Stimulated activated CD8-positive, alpha-beta memory T cell treated with anti-CD3 and anti-CD28 coated beads, Interleukin-12 subunit alpha, Interleukin-12 subunit beta, amount 100 ng/mL, for 24 hours (primary cell): Measurements from ENCODE around the gene WIPF2.

Experiments used
- DNase-seq: peaks from one replicate; pipeline ENCODE4 v3.0.0-alpha.2; 2020; ENCODE audit errors: extremely low read depth

WIPF2 gene

DNA sequence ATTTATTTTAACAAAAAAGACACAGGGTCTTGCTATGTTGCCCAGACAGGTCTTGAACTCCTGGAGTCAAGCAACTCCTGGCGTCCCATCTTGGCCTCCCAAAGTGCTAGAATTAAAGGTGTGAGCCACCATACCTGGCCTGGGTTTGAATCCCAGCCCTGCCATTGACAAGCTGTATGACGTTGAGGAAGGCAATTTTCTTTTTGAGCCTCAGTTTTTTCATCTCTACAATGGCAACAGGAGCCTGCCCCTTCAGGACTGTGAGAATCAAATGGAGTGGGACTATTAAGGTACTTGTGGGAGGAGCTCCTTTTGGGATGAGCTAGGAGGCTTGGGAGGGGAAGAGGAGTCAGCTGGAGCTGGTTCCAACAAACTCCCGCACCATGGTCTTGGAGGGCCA, 96.1 kb downstream of the WIPF2 start:
- DNase-seq = no peak

DNA sequence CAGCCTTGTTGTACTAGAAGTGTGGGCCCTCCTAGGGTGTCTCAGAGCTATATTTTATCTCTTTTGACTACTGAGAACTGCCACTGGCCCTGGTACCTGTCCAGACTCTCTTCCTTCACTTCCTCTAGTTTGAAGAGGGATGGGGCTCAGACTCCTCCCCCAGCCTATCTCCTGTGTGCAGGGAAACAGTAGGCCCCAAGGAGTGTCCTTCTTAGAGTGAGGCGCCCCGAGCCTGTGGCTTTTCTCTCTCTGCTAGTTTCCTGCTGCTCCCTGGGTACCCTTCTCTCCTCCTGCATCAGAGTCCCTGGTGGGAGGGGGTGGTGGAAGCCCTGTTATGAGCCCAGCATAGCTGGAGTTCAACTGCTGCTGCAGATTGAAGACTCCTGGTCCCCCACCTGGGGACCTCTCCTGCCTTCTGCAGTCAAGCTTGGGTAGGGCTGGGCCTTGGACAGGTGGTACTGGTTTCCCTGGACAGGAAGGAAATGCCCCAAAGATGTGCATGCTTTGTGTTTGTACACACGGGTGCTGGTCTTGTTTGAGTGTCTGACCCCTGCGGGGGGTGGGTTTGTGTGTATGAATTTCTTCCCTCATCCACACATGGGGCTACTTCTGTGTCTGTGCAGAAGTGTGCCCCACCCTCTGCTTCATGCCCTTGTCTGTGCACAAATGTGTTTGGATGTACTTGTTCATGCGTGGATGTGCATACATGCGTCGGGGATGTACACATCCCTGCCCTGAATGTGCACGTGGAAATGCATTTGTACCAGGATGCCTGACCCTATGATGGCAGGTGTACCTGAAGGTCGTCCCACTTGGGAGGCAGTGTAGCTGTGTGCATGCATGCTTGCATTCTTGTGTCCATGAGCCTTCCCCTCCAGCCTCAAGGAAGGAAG, 96.8 kb downstream of the WIPF2 start:
- no peak for DNase-seq

DNA sequence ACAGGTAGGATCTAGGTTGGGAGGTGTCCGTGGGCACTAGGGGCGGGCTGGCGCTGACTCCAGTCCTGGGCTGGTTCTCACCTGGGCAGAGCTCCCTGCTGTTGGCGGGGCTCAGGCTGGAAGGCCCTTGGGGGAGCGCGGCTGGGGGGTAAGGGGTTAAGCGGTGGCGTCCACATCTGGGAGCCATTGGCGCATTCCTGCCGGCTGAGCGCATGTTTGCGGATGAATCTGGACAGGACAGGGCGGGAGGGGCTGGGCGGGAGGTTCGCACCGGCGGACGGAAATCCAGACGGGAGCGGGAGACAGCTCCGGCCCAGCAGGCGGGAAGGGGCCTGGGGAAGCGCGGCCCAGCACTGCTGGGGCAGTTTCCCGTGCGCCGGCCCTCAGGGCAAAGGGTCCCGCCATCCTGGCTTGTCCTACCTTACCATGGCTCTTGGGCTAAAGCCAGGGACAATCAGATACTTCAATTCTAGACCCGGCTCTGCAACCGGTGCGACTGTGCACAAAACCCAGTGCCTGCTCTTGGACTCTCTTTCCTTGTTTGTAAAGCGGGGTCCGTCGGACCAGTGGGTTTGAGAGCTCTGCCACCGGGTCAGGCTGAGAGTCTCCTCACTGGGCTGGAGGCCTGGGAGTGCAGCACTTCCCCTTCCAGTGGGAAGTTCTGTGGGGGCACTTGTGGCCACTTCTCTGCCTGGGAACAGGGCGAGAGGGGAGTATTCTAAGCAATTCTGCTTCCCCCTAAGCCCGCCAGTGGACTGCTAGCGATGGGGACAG, 97.7 kb downstream of the WIPF2 start:
- DNase-seq = no peak

DNA sequence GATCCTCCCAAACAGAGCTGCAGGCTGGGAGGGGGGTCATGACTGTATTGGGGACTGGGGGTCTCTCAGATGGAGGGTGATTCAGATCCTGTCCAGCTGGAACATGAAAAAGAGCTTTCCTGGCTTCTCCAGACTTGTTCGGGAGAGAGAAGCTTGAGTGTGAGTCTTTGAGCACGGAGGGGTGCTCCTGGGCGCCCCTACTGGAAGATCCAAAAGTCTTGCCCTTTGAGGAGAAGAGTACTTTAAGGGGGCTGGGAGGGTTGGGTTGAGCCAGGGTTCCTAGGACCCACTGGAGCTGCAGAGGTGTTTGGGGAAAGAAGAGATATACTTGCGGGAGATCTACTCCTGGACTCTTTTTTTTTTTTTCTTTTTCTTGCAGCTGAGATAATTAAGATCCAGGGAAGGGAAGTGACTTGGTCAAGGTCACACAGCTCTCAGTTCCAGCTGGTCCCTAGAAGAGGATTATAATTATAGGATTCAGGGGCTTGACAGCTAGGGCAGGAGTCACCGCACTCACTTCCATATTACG, 98.3 kb downstream of the WIPF2 start:
- no peak for DNase-seq

DNA sequence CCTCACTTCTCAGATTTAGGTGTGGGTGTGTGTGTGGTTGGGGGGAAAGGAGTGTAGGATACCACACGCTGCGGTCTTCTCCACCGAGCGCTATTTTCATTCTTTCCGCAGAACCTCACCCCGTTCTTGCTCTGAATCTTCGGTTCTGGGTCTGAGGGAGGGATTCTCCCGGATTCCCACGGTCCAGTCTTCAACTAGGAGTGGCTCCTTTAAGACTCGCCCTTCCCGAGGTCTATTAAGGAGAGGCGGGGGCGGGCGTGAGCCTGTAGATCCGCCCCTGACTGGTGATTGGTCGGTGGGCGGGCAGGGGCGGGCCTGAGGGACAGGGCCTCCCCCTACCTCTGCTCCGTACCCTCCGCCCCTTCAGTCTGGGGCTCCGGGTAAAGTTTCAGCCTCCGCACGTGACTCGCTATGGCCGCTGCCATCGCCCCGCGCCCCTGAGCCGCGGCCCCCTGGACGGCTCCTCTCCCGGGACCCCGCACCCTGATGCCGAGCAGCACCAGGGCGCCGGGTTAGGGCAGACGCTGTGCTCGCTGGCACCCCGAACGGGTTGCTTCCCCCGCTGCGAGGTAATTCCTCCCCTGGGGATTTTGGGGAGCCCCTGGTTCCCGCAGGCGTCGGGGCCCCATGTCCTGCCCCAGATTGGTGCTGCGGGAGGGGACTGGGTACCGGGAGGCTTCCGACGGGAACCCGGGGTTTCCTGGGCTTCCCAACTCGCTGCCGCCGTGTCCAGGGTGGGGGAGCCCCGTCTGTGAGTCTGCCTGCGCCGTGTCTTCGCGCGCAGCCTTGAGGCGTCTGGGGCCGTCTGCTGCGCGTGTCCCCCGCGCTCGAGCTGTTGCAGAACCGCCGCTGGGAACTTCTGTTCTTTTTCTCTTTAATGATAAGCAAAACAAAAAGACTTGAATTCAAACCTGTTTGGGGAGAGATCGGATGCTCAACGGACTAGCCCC, 99.1 kb downstream of the WIPF2 start:
- DNase-seq = peak; percentile 75

DNA sequence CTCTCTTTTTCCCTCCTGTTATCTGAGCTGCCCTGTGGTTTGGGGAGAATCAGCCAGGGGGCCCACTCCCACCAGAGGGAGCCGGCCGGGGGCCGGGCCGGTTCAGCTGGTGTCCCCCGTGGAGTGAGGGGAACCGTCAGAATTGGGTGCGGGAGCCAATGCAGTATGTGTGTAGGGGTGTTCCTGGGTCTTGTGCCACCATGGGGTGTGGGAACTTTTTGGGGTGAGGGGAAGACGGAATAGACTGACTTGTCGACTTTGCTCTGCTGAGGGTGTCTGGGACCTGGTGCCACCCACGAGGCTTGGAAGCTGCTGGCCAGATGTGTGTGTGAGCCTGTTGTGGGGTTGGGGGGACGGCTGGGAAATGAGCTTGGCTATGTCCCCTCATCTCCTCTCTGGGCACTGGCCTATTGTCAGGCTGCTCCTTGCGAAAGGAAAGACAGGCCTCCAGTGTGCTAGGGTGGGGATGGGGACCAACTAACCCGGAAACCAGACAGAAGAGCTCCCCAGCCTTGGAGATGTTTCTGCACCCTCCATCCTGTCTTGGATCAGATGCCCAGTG, 99.8 kb downstream of the WIPF2 start:
- no peak for DNase-seq

DNA sequence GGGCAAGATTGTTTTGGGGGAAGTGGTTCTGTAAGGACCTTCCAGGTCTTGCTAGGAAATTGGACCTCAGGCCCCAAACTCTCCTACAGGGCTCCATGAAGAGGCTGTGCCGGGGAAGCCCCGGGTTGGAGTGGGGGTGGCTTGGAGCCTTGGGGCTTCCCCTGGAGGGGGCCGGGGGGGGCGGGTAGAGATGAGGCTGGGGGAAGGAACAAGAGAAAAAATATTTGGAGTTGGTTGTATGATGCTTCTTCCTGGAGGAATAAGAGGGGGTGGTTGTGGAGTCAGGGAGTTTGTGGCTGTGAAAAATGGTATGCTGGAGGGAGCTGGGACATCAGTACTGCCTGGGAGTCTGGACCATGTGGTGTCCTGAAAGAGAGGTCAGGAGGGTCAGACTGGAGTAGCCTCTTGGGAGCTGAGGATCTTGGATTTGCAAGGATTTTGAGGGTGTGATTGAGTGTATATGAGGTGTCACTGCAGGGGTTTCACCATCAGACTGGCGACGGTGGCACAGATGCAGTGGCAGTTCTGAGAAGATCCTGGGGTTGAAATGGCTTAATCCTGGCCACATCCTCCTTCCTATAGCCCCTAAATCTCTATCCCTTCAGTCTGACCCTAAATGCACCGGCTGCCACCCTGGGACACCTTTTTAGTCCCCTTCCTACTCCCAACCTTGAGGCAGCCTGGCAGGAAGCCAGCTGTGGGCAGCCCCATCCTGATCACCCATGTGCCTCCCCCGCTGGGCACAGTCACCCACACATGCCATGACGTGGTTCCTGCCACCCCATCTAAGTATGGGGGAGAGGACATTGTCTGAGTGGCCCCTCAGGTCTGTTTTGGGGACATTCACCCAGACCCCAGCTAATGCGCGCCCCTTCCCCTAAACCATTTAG, 100.8 kb downstream of the WIPF2 start:
- DNase-seq = no peak

DNA sequence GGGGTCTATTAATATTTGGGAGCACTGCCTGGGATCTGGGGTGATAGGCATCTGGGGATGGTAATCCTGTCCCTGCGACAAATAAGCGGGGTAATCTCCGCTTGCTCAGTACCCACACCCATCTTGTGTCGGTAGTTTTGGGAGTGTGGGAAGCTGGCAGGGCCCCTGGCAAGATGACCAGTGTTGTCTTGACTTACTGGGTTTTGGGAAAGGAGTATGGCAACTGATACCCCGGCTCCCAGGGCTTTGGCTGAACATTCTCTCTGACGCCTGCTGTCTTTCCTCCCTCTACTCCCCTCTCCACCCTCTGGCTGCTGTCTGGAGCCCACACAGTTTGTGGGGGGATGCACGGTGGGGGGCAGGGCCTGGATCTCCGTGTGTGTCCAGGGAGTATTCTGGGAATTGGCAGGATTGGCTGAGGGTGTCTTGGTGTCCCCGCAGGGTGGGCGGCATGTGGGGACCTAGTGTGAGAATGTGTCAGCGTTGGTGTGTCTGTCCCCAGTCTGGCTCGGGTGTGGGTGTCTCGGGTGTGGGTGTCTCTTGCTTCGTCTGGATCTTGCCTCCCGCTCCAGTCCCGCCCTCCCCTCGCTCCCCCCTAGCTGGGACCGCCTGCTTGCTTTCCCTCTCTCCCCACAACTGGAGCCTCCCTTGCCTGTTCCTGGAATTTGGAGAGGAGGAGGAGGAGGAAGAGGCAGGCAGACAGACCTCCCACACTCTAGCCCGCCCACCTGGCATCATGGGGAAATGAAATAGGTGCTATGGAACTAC, 101.8 kb downstream of the WIPF2 start:
- no peak for DNase-seq

DNA sequence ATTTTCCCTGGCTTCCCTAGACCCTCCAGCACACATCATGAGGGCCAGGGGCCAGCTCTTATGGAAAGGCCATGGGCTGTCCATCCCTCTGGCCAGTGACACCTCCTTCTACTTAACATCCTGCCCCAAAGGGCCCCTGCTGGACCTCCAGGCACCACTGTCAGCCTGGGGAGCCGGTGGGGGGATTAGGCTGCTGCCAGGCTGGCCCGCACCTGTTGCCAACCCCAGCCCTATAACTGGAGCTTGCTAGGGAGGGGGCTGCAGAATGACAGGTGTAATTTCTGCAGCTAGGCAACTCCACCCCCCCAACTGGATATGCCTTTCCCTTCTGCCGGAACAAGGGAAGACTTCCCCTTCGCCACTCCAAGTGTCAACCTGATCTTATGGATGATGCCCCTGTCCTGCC, 102.4 kb downstream of the WIPF2 start:
- no peak for DNase-seq

DNA sequence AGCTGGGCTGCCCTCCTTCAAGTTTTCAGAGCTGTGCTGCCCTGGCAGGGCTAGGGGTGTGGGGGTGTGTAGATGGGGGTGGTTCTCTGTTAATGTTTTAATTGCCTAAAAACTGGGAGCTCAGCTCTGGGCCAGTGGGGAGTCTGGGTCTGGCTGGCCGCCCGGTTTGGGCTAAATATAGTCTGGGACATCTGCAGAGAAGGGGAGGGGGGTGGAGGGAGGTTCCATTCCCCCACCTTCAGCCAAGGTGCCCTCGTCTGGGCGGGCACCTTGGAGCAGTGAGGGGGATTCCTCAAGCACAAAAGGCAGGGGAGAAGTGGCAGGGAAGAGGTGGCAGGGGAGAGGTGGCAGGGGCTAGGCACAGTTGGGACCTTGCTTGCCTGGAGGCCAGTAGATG, 102.9 kb downstream of the WIPF2 start:
- no peak for DNase-seq

DNA sequence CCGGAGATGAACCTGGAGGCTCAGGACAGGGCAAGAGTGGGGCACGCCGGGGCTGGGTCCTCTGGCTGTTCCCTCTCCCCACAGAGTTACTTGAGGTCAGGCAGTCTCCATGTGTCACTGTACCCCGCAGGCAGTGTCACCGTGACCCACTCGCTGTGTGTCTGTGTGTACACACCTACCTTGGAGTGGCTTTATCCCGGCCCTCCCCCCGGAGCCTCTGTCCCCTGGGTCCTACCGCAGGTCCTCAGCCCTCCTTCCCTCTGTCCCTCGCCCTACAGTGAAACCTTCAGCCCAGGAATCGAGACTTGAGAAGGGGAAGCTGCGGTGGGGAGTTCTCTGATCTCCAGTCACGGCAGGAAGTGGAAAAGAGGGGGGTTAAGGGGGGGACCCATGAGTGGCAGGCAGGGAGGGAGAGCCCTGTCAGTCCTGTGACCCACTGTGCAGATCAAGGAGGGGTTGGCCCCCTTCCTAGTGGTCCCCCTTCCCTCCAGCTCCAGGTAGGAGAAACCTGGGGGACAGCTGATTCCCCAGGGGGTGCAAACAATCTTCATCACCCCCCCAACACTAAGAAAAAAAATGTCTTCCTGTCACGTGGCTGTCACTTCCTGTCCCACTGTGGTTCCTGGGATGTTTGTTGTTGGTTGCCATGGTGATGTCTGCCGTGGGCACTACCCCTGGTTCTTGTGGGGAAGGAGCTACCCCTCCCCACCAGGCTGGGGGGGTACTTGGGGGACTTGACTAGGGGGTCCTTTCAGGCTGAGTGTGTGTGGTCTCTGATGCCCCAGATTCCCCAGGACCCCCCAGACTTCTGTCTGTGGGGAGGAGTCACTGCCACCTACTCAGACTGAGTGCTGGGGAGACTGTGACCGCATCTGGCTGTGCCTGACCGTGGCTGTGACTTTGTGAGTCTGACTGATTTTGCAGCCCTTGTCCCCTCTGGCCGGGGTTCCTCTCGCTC, 103.5 kb downstream of the WIPF2 start:
- peak; percentile 70 for DNase-seq

DNA sequence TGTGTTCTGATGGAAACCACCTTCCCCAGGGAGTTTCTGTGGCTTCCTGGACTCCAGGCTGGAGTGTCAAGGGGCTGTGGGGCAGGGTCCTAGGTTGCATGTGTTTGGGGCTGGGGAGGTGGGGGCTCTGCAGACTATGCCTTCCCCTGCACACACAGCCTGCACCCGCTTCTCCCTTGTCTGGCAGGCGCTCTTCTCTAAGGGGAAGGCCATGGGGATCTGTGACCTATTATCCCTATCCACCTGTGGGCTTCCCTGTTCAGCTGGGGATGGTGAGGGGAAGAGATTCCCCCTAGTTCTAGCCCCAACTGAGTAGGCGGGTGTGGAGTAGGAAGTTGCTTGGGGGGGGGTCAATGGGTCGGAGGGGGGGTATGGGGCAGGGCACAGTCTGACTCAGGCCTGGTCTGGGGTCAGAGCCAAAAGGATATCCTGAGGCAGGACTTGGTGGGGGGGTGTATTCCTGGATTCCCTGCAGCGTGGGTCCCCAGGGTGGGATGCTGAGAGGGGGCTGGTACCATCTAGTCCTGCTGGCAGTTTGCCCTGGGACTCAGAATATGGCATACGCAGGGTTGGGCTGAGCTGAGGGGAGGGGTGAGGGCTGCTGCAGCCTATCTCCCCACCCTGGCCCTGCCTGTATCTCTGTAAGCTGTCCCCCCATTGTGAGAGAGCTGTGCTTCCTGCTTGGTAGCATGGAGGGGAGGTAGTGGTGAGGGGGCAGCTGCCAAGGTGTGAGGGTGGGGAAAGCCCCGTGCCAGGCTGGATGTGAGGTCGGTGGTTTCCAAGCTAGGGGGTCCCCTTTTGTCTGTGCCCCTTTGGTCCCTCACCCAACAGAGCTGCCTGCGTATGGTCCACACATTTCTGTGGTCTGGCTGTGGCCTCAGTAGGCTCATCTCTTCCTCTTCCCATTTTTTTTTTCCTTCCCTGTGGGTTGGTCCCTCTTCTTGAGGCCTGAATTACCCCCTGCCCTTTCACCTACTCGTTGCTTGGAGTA, 104.6 kb downstream of the WIPF2 start:
- no peak for DNase-seq

DNA sequence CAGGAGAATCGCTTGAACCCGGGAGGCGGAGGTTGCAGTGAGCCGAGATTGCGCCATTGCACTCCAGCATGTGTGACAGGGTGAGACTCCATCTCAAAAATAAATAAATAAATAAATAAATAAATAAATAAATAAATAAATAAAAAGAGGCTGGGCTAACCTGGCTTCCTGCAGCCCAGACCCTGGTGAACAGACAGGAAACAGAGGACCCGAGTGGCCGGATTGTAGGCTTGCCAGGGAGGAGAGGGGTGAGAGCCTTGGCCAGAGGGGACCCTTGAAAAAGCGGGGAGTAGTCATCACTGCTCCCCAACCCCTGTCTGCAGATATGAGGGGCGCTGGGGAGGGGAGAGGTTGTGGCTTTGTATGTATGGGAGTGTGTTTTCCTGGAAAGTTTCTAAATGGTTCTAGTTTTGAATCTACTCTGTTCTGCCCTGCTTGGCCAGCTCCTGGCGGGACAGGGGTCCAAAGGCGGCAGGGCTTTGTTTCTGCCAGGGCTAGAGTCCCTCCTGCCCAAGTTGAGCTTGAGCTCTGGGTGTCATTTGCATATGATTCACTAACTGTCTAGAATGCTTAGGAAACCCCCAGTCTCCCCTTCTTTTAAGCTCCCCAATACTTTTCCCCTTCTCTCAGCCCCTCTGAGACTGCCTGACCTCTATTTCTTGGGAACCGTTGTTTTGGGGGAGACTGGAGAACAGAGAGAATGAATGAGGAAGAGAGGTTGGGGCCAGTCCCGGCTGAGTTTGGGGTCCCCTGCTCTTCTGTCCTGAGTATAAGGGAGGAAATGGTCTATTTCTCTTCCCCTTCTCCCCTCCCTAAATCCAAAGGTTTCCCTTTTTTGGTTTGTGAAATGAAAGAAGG, 106.3 kb downstream of the WIPF2 start:
- no peak for DNase-seq

DNA sequence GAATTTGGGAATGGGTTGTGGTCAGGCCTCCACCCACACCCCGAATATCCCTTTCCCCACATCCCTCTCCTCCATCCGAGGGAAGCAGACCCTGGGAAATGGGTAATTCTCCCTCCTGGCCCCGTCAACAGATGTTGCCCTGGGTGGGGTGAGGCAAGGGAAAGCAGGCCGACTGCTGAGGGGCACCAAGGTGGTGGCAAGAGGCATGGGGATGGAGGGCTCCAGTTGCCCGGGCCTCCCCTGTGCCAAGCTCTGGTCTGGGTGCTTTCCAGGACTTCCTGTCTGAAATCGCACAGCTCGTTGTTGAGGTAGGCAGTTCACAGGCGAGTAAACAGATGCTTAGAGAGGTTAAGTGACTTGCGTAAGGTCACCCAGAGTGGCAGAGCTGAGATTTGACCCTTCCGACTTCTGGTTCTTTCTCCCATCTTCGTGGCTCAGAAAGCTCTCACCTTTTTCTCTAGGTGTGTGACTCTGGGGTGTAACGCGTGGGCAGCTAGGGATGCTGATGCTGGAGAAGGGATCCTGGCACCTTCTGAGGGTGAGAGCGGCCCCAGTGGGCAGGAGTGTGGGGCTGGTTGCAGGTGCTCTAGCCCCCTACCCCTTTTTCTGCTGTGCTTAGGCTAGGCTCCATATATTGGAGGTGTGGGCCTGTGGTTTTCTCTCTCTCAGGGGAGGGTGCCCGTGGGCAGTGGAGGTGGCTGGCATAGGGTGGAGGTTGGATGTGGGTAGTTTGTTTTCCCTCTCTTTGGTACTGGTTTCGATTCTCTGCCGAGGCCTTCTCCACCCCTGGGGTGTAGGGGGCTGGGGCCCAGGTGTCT, 107.1 kb downstream of the WIPF2 start:
- DNase-seq = no peak

DNA sequence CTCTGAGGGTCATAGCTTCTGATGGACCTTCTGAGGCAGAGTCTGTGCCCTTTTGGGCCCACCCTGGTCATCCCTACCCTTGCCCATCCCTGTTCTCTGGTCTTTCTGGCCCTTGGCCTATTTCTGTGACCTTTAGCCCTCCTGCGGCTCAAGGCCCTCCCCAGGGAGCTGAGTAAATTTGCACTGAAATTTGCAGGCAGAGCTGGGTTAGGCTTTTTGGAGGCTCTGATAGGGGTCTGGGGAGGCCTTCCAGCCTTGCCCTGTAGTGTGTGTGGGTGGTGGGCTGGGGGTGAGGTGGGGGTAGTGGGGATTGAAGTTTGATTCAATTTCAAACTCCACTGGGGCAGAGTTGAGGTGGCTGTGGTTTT, 107.7 kb downstream of the WIPF2 start:
- no peak for DNase-seq
